ENCODE measurements around the gene NAV2. TPM values are rescaled to one million over a fixed set of nuclear protein-coding genes. Genes with fewer than 3 reads are reported as not detected.

The NAV2 gene
- polyA plus RNA-seq, 2 donors: 4.3 to 9.7 TPM

DNA sequence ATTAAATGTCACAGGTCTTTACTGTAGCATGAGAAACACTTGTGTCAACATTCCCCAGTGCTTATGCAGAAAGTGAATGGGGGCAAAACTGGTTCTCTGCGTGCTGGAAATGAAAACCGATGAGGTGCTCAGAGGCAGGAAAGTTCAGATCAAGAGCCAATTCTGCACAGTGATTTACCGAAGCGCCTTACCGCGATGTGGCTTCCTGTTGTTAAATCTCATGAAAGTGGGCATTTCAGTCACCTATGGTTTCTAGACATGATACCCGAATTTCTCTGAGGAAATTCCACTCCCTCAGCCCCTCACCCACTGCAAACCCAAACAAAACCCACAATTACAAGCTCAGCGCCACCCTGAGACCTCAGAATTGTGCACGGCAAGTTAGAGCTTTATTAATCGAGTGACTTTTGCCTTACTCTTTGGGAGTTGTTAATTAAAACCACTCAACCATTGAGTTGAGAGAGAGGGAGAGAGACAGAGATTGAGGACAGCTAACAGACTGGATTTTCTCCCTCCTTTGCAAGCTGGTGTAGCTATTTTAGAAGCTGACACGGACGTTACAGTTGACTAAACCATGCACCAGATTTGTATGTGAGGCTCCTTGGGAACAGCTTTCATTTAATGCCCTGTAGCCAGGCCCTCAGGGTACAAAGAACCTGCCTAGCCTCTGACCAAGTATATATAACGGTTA, 251.2 kb downstream of the NAV2 start:
- H3K36me3 ChIP-seq (ENCODE audit: control insufficient read depth in 2 of 2, insufficient read depth in 2 of 2, low read length in 1 of 2): no peaks in the 10 kb centered on the region
- WGBS, 2 donors: 77 to 78% methylated on average over 13 of the region's 13 CpGs
- H3K9me3 ChIP-seq (ENCODE audit: control insufficient read depth in 2 of 2, insufficient read depth in 1 of 2, low read depth in 1 of 2, low read length in 1 of 2): no peaks in the 10 kb centered on the region
- peaks cover 0 to 3% of the 10 kb centered on the region in 2 donors for H3K4me1 ChIP-seq (ENCODE audit: control insufficient read depth in 2 of 2, insufficient read depth in 2 of 2, low read length in 1 of 2)
- H3K27me3 ChIP-seq (ENCODE audit: control insufficient read depth in 1 of 2, insufficient read depth in 2 of 2, low read length in 2 of 2): no peaks in the 10 kb centered on the region
- no peak overlapping the region for H3K4me3 ChIP-seq (ENCODE audit: low read depth in 1 of 2, low read length in 2 of 2)
- H3K27ac ChIP-seq (ENCODE audit: low read depth in 2 of 2, low read length in 1 of 2): no peak overlapping the region

- Histone ChIP-seq H3K27me3 (ENCODE audit: control insufficient read depth in 1 of 2, insufficient read depth in 2 of 2, low read length in 2 of 2) (no peaks in the 10 kb centered on the region), H3K4me1 (ENCODE audit: control insufficient read depth in 2 of 2, insufficient read depth in 2 of 2, low read length in 1 of 2) (peaks cover 0 to 3% of the 10 kb centered on the region in 2 donors), H3K4me3 (ENCODE audit: low read depth in 1 of 2, low read length in 2 of 2) (no peak overlapping the region), H3K27ac (ENCODE audit: low read depth in 2 of 2, low read length in 1 of 2) (no peak overlapping the region), H3K9me3 (ENCODE audit: control insufficient read depth in 2 of 2, insufficient read depth in 1 of 2, low read depth in 1 of 2, low read length in 1 of 2) (no peaks in the 10 kb centered on the region), H3K36me3 (ENCODE audit: control insufficient read depth in 2 of 2, insufficient read depth in 2 of 2, low read length in 1 of 2) (no peaks in the 10 kb centered on the region)
- 83 to 89% methylated on average over 4 of the region's 4 CpGs for WGBS, 2 donors
These were observed 253.8 kb downstream of the NAV2 start for GRCh38 chr11:19966441-19966840.

GRCh38 chr11:19966927-19967326, 254.3 kb downstream of the NAV2 start:
- H3K4me1 ChIP-seq (ENCODE audit: control insufficient read depth in 2 of 2, insufficient read depth in 2 of 2, low read length in 1 of 2): peaks cover 0 to 3% of the 10 kb centered on the region in 2 donors
- no peaks in the 10 kb centered on the region for H3K9me3 ChIP-seq (ENCODE audit: control insufficient read depth in 2 of 2, insufficient read depth in 1 of 2, low read depth in 1 of 2, low read length in 1 of 2)
- no peaks in the 10 kb centered on the region for H3K27me3 ChIP-seq (ENCODE audit: control insufficient read depth in 1 of 2, insufficient read depth in 2 of 2, low read length in 2 of 2)
- H3K36me3 ChIP-seq (ENCODE audit: control insufficient read depth in 2 of 2, insufficient read depth in 2 of 2, low read length in 1 of 2): no peaks in the 10 kb centered on the region
- no peak overlapping the region for H3K4me3 ChIP-seq (ENCODE audit: low read depth in 1 of 2, low read length in 2 of 2)
- WGBS, 2 donors: 93 to 96% methylated on average over 4 of the region's 4 CpGs
- H3K27ac ChIP-seq (ENCODE audit: low read depth in 2 of 2, low read length in 1 of 2): no peak overlapping the region

DNA sequence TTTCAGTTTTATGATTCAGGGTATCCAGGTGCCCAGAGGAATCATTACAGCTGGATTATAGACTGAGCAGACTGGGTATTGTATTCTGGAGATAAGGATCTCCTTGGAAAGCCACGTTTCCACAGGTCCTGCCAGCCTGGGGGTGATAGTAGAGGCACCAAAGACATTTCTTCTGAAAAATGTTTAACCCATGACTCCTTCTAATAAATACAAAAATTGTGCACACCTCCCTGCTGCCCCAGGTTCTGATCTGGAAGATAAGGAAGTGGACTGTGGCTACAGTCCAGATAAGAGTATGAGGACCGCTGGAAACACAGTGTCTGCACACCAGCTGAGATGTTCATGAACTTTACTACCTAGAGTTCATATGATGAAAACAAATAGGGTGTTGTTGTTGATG, 255.2 kb downstream of the NAV2 start:
- Histone ChIP-seq H3K27ac (ENCODE audit: low read depth in 2 of 2, low read length in 1 of 2) (no peak overlapping the region), H3K4me3 (ENCODE audit: low read depth in 1 of 2, low read length in 2 of 2) (no peak overlapping the region), H3K36me3 (ENCODE audit: control insufficient read depth in 2 of 2, insufficient read depth in 2 of 2, low read length in 1 of 2) (no peaks in the 10 kb centered on the region), H3K9me3 (ENCODE audit: control insufficient read depth in 2 of 2, insufficient read depth in 1 of 2, low read depth in 1 of 2, low read length in 1 of 2) (no peaks in the 10 kb centered on the region), H3K4me1 (ENCODE audit: control insufficient read depth in 2 of 2, insufficient read depth in 2 of 2, low read length in 1 of 2) (peaks cover 0 to 3% of the 10 kb centered on the region in 2 donors), H3K27me3 (ENCODE audit: control insufficient read depth in 1 of 2, insufficient read depth in 2 of 2, low read length in 2 of 2) (no peaks in the 10 kb centered on the region)
- WGBS, 2 donors: 46 to 69% methylated on average over 2 of the region's 2 CpGs

DNA sequence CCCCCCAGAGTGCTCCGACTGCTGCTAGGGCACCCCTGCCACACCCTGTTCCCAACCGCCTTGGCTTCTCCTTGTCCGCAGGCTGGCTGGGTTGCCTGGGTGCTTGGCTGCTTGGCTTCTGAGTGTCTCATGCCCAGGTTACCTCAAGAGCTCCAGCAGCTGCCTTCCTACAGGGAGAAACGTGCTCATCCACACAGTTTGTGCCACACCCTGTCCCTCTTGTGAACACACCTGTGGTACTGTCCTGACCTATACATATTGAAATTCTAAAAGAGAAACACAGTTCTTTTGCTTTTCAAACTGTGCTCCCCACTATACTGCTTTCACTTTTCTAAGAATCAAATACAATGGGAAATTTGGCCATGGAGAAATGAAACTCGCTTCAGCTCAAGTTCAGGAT, 256.2 kb downstream of the NAV2 start:
- Histone ChIP-seq H3K4me1 (ENCODE audit: control insufficient read depth in 2 of 2, insufficient read depth in 2 of 2, low read length in 1 of 2) (peaks cover 0 to 3% of the 10 kb centered on the region in 2 donors), H3K9me3 (ENCODE audit: control insufficient read depth in 2 of 2, insufficient read depth in 1 of 2, low read depth in 1 of 2, low read length in 1 of 2) (no peaks in the 10 kb centered on the region), H3K36me3 (ENCODE audit: control insufficient read depth in 2 of 2, insufficient read depth in 2 of 2, low read length in 1 of 2) (no peaks in the 10 kb centered on the region), H3K4me3 (ENCODE audit: low read depth in 1 of 2, low read length in 2 of 2) (no peak overlapping the region), H3K27ac (ENCODE audit: low read depth in 2 of 2, low read length in 1 of 2) (peak overlapping the region; percentile 15 to 56), H3K27me3 (ENCODE audit: control insufficient read depth in 1 of 2, insufficient read depth in 2 of 2, low read length in 2 of 2) (no peaks in the 10 kb centered on the region)
- 55 to 60% methylated on average over 5 of the region's 5 CpGs for WGBS, 2 donors

DNA sequence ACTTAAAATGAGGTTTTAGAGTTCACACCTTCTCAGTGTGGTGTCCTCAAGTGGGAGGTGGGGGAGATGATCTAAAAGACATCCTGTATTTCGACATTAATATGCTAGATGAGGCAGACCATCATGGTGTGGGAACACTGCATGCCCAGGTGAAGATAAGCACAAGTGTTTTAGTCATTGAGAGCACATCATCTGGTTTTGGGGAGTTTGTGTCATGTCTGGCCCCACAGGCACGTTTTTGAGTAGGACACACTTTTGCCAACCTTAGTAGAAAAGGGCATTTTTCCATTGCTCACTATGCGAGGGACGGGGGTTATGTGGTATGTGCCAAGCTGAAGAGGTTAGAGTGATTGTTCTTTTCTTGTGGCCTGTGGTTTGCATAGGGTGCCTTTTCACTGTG, 258.3 kb downstream of the NAV2 start:
- Histone ChIP-seq H3K4me1 (ENCODE audit: control insufficient read depth in 2 of 2, insufficient read depth in 2 of 2, low read length in 1 of 2) (peaks cover 0 to 3% of the 10 kb centered on the region in 2 donors), H3K9me3 (ENCODE audit: control insufficient read depth in 2 of 2, insufficient read depth in 1 of 2, low read depth in 1 of 2, low read length in 1 of 2) (no peaks in the 10 kb centered on the region), H3K27me3 (ENCODE audit: control insufficient read depth in 1 of 2, insufficient read depth in 2 of 2, low read length in 2 of 2) (no peaks in the 10 kb centered on the region), H3K4me3 (ENCODE audit: low read depth in 1 of 2, low read length in 2 of 2) (no peak overlapping the region), H3K27ac (ENCODE audit: low read depth in 2 of 2, low read length in 1 of 2) (no peak overlapping the region), H3K36me3 (ENCODE audit: control insufficient read depth in 2 of 2, insufficient read depth in 2 of 2, low read length in 1 of 2) (no peaks in the 10 kb centered on the region)
- WGBS, 2 donors: 74 to 81% methylated on average over 4 of the region's 4 CpGs

GRCh38 chr11:19972091-19972490, 259.5 kb downstream of the NAV2 start:
- Histone ChIP-seq H3K4me1 (ENCODE audit: control insufficient read depth in 2 of 2, insufficient read depth in 2 of 2, low read length in 1 of 2) (peaks cover 0 to 3% of the 10 kb centered on the region in 2 donors), H3K36me3 (ENCODE audit: control insufficient read depth in 2 of 2, insufficient read depth in 2 of 2, low read length in 1 of 2) (no peaks in the 10 kb centered on the region), H3K27me3 (ENCODE audit: control insufficient read depth in 1 of 2, insufficient read depth in 2 of 2, low read length in 2 of 2) (no peaks in the 10 kb centered on the region), H3K9me3 (ENCODE audit: control insufficient read depth in 2 of 2, insufficient read depth in 1 of 2, low read depth in 1 of 2, low read length in 1 of 2) (no peaks in the 10 kb centered on the region), H3K4me3 (ENCODE audit: low read depth in 1 of 2, low read length in 2 of 2) (no peak overlapping the region), H3K27ac (ENCODE audit: low read depth in 2 of 2, low read length in 1 of 2) (no peak overlapping the region)
- WGBS, 2 donors: 31 to 44% methylated on average over 2 of the region's 2 CpGs

GRCh38 chr11:19972651-19973050, 260.0 kb downstream of the NAV2 start:
- H3K9me3 ChIP-seq (ENCODE audit: control insufficient read depth in 2 of 2, insufficient read depth in 1 of 2, low read depth in 1 of 2, low read length in 1 of 2): no peaks in the 10 kb centered on the region
- WGBS, 2 donors: 63 to 67% methylated on average over 1 of the region's 1 CpG
- H3K27me3 ChIP-seq (ENCODE audit: control insufficient read depth in 1 of 2, insufficient read depth in 2 of 2, low read length in 2 of 2): no peaks in the 10 kb centered on the region
- no peak overlapping the region for H3K4me3 ChIP-seq (ENCODE audit: low read depth in 1 of 2, low read length in 2 of 2)
- H3K4me1 ChIP-seq (ENCODE audit: control insufficient read depth in 2 of 2, insufficient read depth in 2 of 2, low read length in 1 of 2): peaks cover 0 to 3% of the 10 kb centered on the region in 2 donors
- H3K36me3 ChIP-seq (ENCODE audit: control insufficient read depth in 2 of 2, insufficient read depth in 2 of 2, low read length in 1 of 2): no peaks in the 10 kb centered on the region
- H3K27ac ChIP-seq (ENCODE audit: low read depth in 2 of 2, low read length in 1 of 2): no peak overlapping the region

DNA sequence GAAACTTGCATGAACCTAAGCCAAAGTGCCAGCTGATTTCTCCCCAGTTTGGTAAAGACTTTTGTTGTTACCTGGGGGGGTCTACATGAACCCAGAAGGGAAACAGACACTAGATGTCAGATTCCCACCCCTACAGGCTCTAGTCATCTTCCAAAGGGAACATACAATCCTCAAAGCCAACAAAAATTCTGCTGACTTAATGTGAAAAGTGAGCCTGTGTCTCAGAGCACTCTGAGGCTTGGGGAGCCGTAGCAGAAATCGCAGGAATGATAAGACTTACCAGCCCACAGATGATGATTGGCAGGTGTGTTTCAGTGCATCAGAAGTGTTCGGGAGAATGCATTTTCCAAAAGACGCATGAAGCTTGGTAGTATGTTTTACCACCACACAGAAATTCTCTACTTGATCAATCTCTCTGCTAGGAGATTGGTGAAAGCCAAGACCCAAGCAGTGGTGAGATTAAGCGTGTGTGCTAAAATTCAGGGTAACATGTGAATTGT, 260.5 kb downstream of the NAV2 start:
- no peak overlapping the region for H3K27ac ChIP-seq (ENCODE audit: low read depth in 2 of 2, low read length in 1 of 2)
- no peaks in the 10 kb centered on the region for H3K9me3 ChIP-seq (ENCODE audit: control insufficient read depth in 2 of 2, insufficient read depth in 1 of 2, low read depth in 1 of 2, low read length in 1 of 2)
- H3K4me3 ChIP-seq (ENCODE audit: low read depth in 1 of 2, low read length in 2 of 2): no peak overlapping the region
- H3K36me3 ChIP-seq (ENCODE audit: control insufficient read depth in 2 of 2, insufficient read depth in 2 of 2, low read length in 1 of 2): no peaks in the 10 kb centered on the region
- peaks cover 0 to 3% of the 10 kb centered on the region in 2 donors for H3K4me1 ChIP-seq (ENCODE audit: control insufficient read depth in 2 of 2, insufficient read depth in 2 of 2, low read length in 1 of 2)
- 91 to 97% methylated on average over 5 of the region's 5 CpGs for WGBS, 2 donors
- H3K27me3 ChIP-seq (ENCODE audit: control insufficient read depth in 1 of 2, insufficient read depth in 2 of 2, low read length in 2 of 2): no peaks in the 10 kb centered on the region

- Histone ChIP-seq H3K27ac (ENCODE audit: low read depth in 2 of 2, low read length in 1 of 2) (no peak overlapping the region), H3K9me3 (ENCODE audit: control insufficient read depth in 2 of 2, insufficient read depth in 1 of 2, low read depth in 1 of 2, low read length in 1 of 2) (no peaks in the 10 kb centered on the region), H3K4me3 (ENCODE audit: low read depth in 1 of 2, low read length in 2 of 2) (no peak overlapping the region), H3K36me3 (ENCODE audit: control insufficient read depth in 2 of 2, insufficient read depth in 2 of 2, low read length in 1 of 2) (no peaks in the 10 kb centered on the region), H3K27me3 (ENCODE audit: control insufficient read depth in 1 of 2, insufficient read depth in 2 of 2, low read length in 2 of 2) (no peaks in the 10 kb centered on the region), H3K4me1 (ENCODE audit: control insufficient read depth in 2 of 2, insufficient read depth in 2 of 2, low read length in 1 of 2) (peaks cover under 1% of the 10 kb centered on the region in 2 donors)
- 86 to 87% methylated on average over 4 of the region's 4 CpGs for WGBS, 2 donors
These were observed 262.2 kb downstream of the NAV2 start for GRCh38 chr11:19974886-19975285.

Data from esophagus (tissue), 2 donors.